Glutamatergic neuron (in vitro differentiated cells): ENCODE results near the gene DOC2B. TPM values are rescaled to one million over a fixed set of nuclear protein-coding genes. Genes with fewer than 3 reads are reported as not detected.

Experiments used
- DNase-seq: peaks from one replicate; pipeline ENCODE4 v3.0.0; 2022
- H3K27ac Mint-ChIP-seq: one replicate; pipeline ENCODE4 v1.8.0; 2020; ENCODE audit warnings: mild to moderate bottlenecking, mixed read lengths, inconsistent platforms; ENCODE audit not compliant: unreplicated experiment
- H3K27me3 Mint-ChIP-seq: one replicate; pipeline ENCODE4 v1.8.0; 2020; ENCODE audit warnings: mild to moderate bottlenecking, moderate library complexity, mixed read lengths, inconsistent platforms; ENCODE audit not compliant: unreplicated experiment
- H3K36me3 Mint-ChIP-seq: one replicate; pipeline ENCODE4 v1.8.0; 2020; ENCODE audit warnings: mild to moderate bottlenecking, mixed read lengths, inconsistent platforms; ENCODE audit not compliant: unreplicated experiment
- H3K4me1 Mint-ChIP-seq: one replicate; pipeline ENCODE4 v1.8.0; 2020; ENCODE audit warnings: mild to moderate bottlenecking, low read depth, mixed read lengths, inconsistent platforms; ENCODE audit not compliant: unreplicated experiment
- H3K4me3 Mint-ChIP-seq: one replicate; pipeline ENCODE4 v1.8.0; 2020; ENCODE audit warnings: mild to moderate bottlenecking, mixed read lengths, inconsistent platforms; ENCODE audit not compliant: unreplicated experiment
- H3K9me3 Mint-ChIP-seq: one replicate; pipeline ENCODE4 v1.8.0; 2020; ENCODE audit warnings: mild to moderate bottlenecking, moderate library complexity, mixed read lengths, inconsistent platforms; ENCODE audit not compliant: unreplicated experiment
- total RNA-seq: library from RNA; stranded (reverse); fragmentation: NEBNext Ultra II Directional; extraction: Animal tissue kit (Norgen Biotek cat#: 25700); gene quantifications from one replicate; pipeline ENCODE4 v1.2.1, GENCODE V29; 2021; ENCODE audit not compliant: unreplicated experiment
- TF ChIP-seq, protein P1 (sequence below): fragments of 200-600 bp; sonication (generic); IDR thresholded peaks from one replicate; pipeline ENCODE4 v1.5.0; 2021; ENCODE audit not compliant: partially characterized antibody, unreplicated experiment

The DOC2B gene
- total RNA-seq, 1 donor from 2014 or later: 109 TPM

DNA sequence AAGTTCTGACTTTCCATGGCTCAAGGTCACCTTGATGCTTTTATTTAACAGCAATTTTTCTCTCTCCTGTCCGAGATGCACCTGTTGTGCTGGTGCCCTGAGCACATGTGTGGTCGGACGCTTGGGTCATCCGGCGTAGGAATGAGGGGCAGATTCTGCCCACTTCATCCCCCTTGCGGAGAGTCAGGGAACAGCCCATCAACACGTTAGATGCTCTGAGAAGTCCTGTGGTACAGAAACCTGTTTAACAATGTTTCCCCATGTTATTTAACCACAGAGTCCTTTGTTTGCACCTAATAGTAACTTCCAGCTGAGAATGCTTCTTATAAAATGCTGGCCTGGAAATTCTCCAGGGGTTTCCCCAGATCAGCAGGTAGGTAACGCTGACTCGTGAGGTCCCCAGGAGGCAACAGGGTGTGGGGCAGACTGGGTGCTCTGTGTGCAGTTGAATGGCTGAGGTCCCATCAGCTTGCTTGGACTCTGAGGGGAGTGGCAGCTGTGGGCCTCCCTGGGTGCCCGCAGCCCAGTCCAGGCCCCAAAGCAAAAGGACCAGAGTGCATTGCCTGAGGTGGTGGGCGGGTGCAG is 17.8 kb downstream of the DOC2B start:
- TF ChIP-seq, protein P1, sequence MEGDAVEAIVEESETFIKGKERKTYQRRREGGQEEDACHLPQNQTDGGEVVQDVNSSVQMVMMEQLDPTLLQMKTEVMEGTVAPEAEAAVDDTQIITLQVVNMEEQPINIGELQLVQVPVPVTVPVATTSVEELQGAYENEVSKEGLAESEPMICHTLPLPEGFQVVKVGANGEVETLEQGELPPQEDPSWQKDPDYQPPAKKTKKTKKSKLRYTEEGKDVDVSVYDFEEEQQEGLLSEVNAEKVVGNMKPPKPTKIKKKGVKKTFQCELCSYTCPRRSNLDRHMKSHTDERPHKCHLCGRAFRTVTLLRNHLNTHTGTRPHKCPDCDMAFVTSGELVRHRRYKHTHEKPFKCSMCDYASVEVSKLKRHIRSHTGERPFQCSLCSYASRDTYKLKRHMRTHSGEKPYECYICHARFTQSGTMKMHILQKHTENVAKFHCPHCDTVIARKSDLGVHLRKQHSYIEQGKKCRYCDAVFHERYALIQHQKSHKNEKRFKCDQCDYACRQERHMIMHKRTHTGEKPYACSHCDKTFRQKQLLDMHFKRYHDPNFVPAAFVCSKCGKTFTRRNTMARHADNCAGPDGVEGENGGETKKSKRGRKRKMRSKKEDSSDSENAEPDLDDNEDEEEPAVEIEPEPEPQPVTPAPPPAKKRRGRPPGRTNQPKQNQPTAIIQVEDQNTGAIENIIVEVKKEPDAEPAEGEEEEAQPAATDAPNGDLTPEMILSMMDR: peak; percentile 52
- Mint-ChIP-seq H3K27me3 (peaks cover 15% of the 10 kb centered on the region), H3K4me1 (peaks cover 8% of the 10 kb centered on the region), H3K27ac (peak overlapping the region; percentile 38), H3K4me3 (no peak overlapping the region), H3K36me3 (no peaks in the 10 kb centered on the region), H3K9me3 (peaks cover 6% of the 10 kb centered on the region)
- DNase-seq: no peak

DNA sequence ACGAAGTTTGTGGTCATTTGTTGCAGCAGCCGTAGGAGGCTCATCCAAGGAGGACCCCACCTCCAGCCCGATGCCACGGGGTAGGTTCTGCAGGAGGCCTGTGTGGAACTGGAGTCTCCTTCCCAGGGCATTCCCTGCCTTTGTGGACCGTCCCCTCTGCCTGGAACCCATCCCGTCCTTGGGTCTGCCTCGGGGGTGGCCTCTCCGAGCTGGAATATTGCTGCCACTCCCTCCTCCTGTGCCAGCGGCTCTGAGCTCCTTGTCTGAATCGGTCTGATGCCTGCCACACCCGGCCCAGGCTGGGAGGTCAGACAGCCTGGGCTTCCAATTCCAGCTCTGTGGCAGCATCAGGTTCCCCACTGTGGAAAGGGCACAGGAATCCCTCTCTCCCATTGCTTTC is 18.8 kb downstream of the DOC2B start:
- Mint-ChIP-seq H3K9me3 (peaks cover 6% of the 10 kb centered on the region), H3K4me1 (peaks cover 8% of the 10 kb centered on the region), H3K27me3 (peaks cover 17% of the 10 kb centered on the region), H3K36me3 (no peaks in the 10 kb centered on the region), H3K27ac (no peak overlapping the region), H3K4me3 (no peak overlapping the region)
- TF ChIP-seq, protein P1: no peak
- DNase-seq: no peak

DNA sequence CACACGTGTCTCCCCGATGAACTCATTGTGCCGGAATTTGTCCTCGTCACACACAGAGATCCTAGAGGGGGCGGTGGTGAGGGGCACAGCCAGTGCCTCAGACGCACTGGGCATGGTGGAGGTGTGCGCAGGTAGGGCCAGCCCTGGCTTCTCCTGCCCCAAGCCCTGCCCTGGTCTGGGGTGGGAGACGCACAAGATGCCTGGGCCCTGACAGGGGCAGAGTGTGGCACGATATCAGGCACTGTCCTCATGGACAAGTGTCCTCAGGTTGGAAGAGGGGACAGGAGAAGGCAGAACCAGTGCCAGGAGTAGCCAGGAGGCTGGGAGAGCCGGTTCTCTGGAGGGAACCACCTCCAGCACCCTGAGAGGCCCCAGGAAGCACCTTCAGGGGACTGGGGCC is 20.0 kb downstream of the DOC2B start:
- DNase-seq: no peak
- peaks cover 17% of the 10 kb centered on the region for H3K27me3 Mint-ChIP-seq
- H3K4me1 Mint-ChIP-seq: peaks cover 8% of the 10 kb centered on the region
- no peak overlapping the region for H3K4me3 Mint-ChIP-seq
- H3K27ac Mint-ChIP-seq: no peak overlapping the region
- TF ChIP-seq, protein P1: no peak
- H3K36me3 Mint-ChIP-seq: no peaks in the 10 kb centered on the region
- peaks cover 6% of the 10 kb centered on the region for H3K9me3 Mint-ChIP-seq

DNA sequence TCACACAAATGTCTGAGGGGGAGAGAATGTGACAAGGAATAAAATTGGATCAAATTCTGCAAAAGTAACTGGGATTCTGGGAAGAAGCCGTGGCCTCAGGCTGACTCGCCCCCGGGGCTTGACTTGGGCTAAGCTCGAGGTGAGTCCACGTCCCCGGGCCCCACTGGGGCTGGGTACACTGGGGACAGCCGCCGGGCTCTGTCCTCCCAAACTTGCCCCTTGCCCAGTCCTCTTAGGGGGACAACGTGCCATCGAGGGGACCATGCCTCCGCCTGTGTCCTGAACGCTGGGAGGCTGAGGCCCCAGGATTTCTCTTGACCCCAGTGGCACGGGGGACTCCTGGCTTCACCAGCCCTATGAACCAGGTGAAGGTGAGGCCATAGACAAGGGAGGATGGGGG is 21.1 kb downstream of the DOC2B start:
- TF ChIP-seq, protein P1: no peak
- H3K4me1 Mint-ChIP-seq: peaks cover 6% of the 10 kb centered on the region
- peaks cover 17% of the 10 kb centered on the region for H3K27me3 Mint-ChIP-seq
- H3K27ac Mint-ChIP-seq: no peak overlapping the region
- H3K9me3 Mint-ChIP-seq: peaks cover 3% of the 10 kb centered on the region
- no peak overlapping the region for H3K4me3 Mint-ChIP-seq
- H3K36me3 Mint-ChIP-seq: no peaks in the 10 kb centered on the region
- no peak for DNase-seq

DNA sequence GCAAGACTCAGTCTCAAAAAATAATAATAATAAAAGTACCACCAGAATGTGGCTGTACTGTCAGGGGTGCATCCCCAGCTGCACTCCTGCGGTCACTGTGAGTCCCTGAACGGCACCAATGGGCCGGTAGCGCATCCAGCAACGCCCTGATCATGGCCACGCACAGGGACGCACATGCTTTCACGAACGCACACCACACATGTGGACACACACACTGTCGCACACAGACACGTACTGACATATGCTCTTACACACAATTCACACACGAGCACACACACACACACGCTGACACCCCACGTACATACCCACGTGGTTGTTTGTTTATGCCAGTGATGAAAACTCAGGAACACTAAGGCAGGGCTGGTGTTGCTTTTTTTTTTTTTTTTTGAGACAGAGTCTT is 21.8 kb downstream of the DOC2B start:
- H3K9me3 Mint-ChIP-seq: peaks cover 3% of the 10 kb centered on the region
- no peak overlapping the region for H3K27ac Mint-ChIP-seq
- TF ChIP-seq, protein P1: no peak
- H3K36me3 Mint-ChIP-seq: no peaks in the 10 kb centered on the region
- H3K4me1 Mint-ChIP-seq: peaks cover 5% of the 10 kb centered on the region
- H3K4me3 Mint-ChIP-seq: no peak overlapping the region
- H3K27me3 Mint-ChIP-seq: peaks cover 17% of the 10 kb centered on the region
- DNase-seq: no peak
